GM20000 (cell line): ENCODE measurements around the gene LCMT1.
"Not testable (repeated sequence)": the region's sequence is repeated elsewhere in the genome, so short reads cannot be mapped to it uniquely, and the experiment has no call there.

Experiments
- DNase-seq: peaks from one replicate; pipeline ENCODE4 v3.0.0; 2012; ENCODE audit warnings: low spot score
- CTCF ChIP-seq: IDR thresholded peaks from 2 replicates; pipeline ENCODE4 v1.5.1; 2012; ENCODE audit warnings: mild to moderate bottlenecking, control low read depth; ENCODE audit errors: extremely low read depth, missing control alignments

The LCMT1 gene

GRCh38 chr16:25111403-25112166 is at the start of gene LCMT1:
LCMT1 (plus strand) TSS chr16:25111742; CDS start chr16:25111884, 142 bp downstream.
- TF ChIP-seq CTCF, result no peak
- DNase-seq, result peak; percentile 93

DNA sequence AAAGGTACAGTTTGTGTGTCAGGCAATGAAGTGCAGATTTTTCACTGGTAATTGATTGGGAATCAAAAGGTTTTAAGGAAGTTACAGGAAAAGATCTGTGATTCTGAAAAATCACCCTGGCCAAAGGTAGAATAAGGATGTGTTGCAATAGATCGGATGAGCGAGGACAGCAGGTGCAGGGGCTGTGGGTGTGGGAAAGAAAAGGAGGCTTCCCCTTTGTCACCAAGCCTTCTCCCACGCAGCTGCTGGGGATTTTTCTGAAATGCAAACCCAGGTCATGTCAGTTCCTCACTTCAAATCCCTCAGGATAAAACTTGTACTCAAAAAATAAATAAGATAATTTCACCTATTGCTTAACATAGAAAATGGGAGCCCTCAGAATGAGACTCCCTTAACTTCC is 48.4 kb upstream of the LCMT1 start:
- DNase-seq, result peak; percentile 63
- no peak for TF ChIP-seq CTCF

DNA sequence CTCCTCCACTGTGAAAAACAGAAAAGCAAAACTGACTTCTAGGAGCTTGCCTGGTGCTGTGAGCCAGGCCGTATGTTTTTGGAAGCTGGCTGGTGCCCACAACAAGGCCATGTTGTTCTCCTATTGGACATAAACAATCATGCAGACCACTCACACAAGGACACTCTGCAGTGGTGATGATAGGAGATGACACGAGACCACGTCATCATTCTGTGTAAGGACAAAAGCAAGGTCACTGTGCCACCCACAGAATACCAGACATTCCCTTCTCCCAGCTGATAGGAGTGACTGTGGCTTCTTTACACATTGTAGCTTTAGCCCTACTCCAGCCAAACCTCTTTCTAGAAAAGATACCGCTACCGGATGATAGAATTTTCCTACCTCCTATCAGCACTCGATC is 47.7 kb upstream of the LCMT1 start:
- TF ChIP-seq CTCF, result no peak
- no peak for DNase-seq

- DNase-seq, result not testable (repeated sequence)
These were observed 47.3 kb upstream of the LCMT1 start for GRCh38 chr16:25064281-25064680.

GRCh38 chr16:25064937-25065336 is 46.6 kb upstream of the LCMT1 start:
- DNase-seq, result no peak
- TF ChIP-seq CTCF, result no peak

GRCh38 chr16:25065899-25066298 is 45.6 kb upstream of the LCMT1 start:
- peak; percentile 69 for DNase-seq
- peak; percentile 29 for TF ChIP-seq CTCF

- no peak for DNase-seq
- no peak for TF ChIP-seq CTCF
These were observed 45.2 kb upstream of the LCMT1 start for GRCh38 chr16:25066426-25066746.
